Upper lobe of right lung (tissue), 1 donor: Measurements from ENCODE around the gene CAPN7. TPM values are rescaled to one million over a fixed set of nuclear protein-coding genes. Genes with fewer than 3 reads are reported as not detected.

Experiments
- ATAC-seq: fragments of 200-7000 bp; cut with Tn5 transposase; one replicate; pipeline ENCODE4 v1.9.1; 2020; ENCODE audit warnings: mild to moderate bottlenecking, moderate library complexity
- DNase-seq: peaks from one replicate; pipeline ENCODE4 v3.0.0-alpha.2; 2020
- H3K27ac ChIP-seq: fragments of 200-600 bp; one replicate; pipeline ENCODE4 v1.8.0; 2022
- H3K27me3 ChIP-seq: fragments of 200-600 bp; one replicate; pipeline ENCODE4 v1.8.0; 2022; ENCODE audit warnings: mild to moderate bottlenecking
- H3K36me3 ChIP-seq: fragments of 200-600 bp; one replicate; pipeline ENCODE4 v1.8.0; 2022
- H3K4me1 ChIP-seq: fragments of 200-600 bp; one replicate; pipeline ENCODE4 v1.8.0; 2022
- H3K4me3 ChIP-seq: fragments of 200-600 bp; one replicate; pipeline ENCODE4 v1.8.0; 2022; ENCODE audit warnings: mild to moderate bottlenecking
- H3K9me3 ChIP-seq: fragments of 200-600 bp; one replicate; pipeline ENCODE4 v1.8.0; 2022
- CTCF ChIP-seq: fragments of 200-600 bp; IDR thresholded peaks from one replicate; pipeline ENCODE4 v1.8.0; 2022; ENCODE audit warnings: antibody characterized with exemption
- intact Hi-C: fragments of 100-400 bp; cut with DNase I; formaldehyde crosslinking; loops from one replicate; pipeline ENCODE4 v1.11.0; 2022
- total RNA-seq: library from RNA; stranded (reverse); fragmentation: NEBNext Ultra II Directional; extraction: Animal tissue kit (Norgen Biotek cat#: 25700); gene quantifications from one replicate; pipeline ENCODE4 v1.2.1, GENCODE V29; 2021
- donor health status: DM: no; HTN: yes; CAD: no; lungs with severe emphysema.

The CAPN7 gene
- total RNA-seq, 1 donor from 2014 or later: 45.1 TPM

DNA sequence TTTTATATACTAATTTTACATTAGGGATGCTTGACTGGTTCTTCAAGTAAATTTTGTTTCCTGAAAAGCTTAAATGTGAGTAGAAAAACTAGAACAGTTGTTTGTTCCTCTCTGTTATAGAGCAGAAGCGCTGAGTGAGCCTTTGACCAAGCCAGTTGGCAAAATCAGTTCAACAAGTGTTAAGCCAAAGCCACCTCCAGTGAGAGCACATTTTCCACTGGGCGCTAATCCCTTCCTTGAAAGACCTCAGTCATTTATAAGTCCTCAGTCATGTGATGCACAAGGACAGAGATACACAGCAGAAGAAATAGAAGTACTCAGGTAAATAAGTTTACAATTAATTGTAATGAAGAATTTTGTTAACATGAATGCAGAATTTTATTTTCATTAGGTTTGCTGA is 14.6 kb downstream of the CAPN7 start:
- Histone ChIP-seq H3K27ac (no peak overlapping the region), H3K9me3 (no peaks in the 10 kb centered on the region), H3K4me1 (peaks cover 7% of the 10 kb centered on the region), H3K36me3 (peaks cover 87% of the 10 kb centered on the region), H3K4me3 (no peak overlapping the region), H3K27me3 (no peaks in the 10 kb centered on the region)
- no peak for DNase-seq
- ATAC-seq: no peak
- intact Hi-C loops: no loop called here
- no peak for TF ChIP-seq CTCF

GRCh38 chr3:15221574-15222217 is 15.7 kb downstream of the CAPN7 start:
- peaks cover 96% of the 10 kb centered on the region for H3K36me3 ChIP-seq
- intact Hi-C loops: no loop called here
- DNase-seq: no peak
- no peak overlapping the region for H3K4me3 ChIP-seq
- H3K9me3 ChIP-seq: no peaks in the 10 kb centered on the region
- no peak overlapping the region for H3K27ac ChIP-seq
- no peak for ATAC-seq
- H3K27me3 ChIP-seq: no peaks in the 10 kb centered on the region
- no peak for TF ChIP-seq CTCF
- H3K4me1 ChIP-seq: no peaks in the 10 kb centered on the region

GRCh38 chr3:15223685-15224572 is 17.9 kb downstream of the CAPN7 start:
- Histone ChIP-seq H3K9me3 (no peaks in the 10 kb centered on the region), H3K27me3 (no peaks in the 10 kb centered on the region), H3K36me3 (peaks cover 100% of the 10 kb centered on the region), H3K4me3 (no peak overlapping the region), H3K4me1 (no peaks in the 10 kb centered on the region), H3K27ac (no peak overlapping the region)
- DNase-seq: no peak
- TF ChIP-seq CTCF: no peak
- intact Hi-C loops: no loop called here
- no peak for ATAC-seq

- no peak overlapping the region for H3K4me3 ChIP-seq
- H3K36me3 ChIP-seq: peaks cover 99% of the 10 kb centered on the region
- H3K27me3 ChIP-seq: no peaks in the 10 kb centered on the region
- TF ChIP-seq CTCF: no peak
- no peaks in the 10 kb centered on the region for H3K4me1 ChIP-seq
- no peak for ATAC-seq
- H3K9me3 ChIP-seq: no peaks in the 10 kb centered on the region
- DNase-seq: no peak
- no peak overlapping the region for H3K27ac ChIP-seq
- intact Hi-C loops: no loop called here
Measured at GRCh38 chr3:15228147-15228546, 22.1 kb downstream of the CAPN7 start.

- no peak overlapping the region for H3K27ac ChIP-seq
- no peak for DNase-seq
- H3K4me3 ChIP-seq: no peak overlapping the region
- H3K27me3 ChIP-seq: no peaks in the 10 kb centered on the region
- intact Hi-C loops: no loop called here
- peaks cover 99% of the 10 kb centered on the region for H3K36me3 ChIP-seq
- TF ChIP-seq CTCF: no peak
- H3K4me1 ChIP-seq: no peaks in the 10 kb centered on the region
- ATAC-seq: no peak
- H3K9me3 ChIP-seq: no peaks in the 10 kb centered on the region
Measured at GRCh38 chr3:15229262-15229661, 23.2 kb downstream of the CAPN7 start.
